HUES48 (cell line): Measurements from ENCODE around the gene INPP5A.

Experiments used
- H3K27ac ChIP-seq: one replicate; pipeline ENCODE4 v1.7.0; 2013; ENCODE audit warnings: low read depth, low read length, inconsistent platforms
- H3K27me3 ChIP-seq: 2 replicates; pipeline ENCODE4 v1.6.1; 2013; ENCODE audit warnings: mild to moderate bottlenecking, low read length; ENCODE audit not compliant: control insufficient read depth, insufficient read depth
- H3K36me3 ChIP-seq: 2 replicates; pipeline ENCODE4 v1.6.1; 2013; ENCODE audit warnings: low read length; ENCODE audit not compliant: control insufficient read depth, insufficient read depth
- H3K4me1 ChIP-seq: 2 replicates; pipeline ENCODE4 v1.6.1; 2013; ENCODE audit warnings: mild to moderate bottlenecking, low read length; ENCODE audit not compliant: control insufficient read depth, insufficient read depth
- H3K4me3 ChIP-seq: 2 replicates; pipeline ENCODE4 v1.5.1; 2013; ENCODE audit warnings: mild to moderate bottlenecking, low read depth, low read length
- H3K9ac ChIP-seq: 2 replicates; pipeline ENCODE4 v1.6.1; 2013; ENCODE audit warnings: mild to moderate bottlenecking, low read depth, low read length, moderate library complexity
- H3K9me3 ChIP-seq: 2 replicates; pipeline ENCODE4 v1.6.1; 2013; ENCODE audit warnings: low read length; ENCODE audit not compliant: control insufficient read depth, insufficient read depth

The INPP5A gene

DNA sequence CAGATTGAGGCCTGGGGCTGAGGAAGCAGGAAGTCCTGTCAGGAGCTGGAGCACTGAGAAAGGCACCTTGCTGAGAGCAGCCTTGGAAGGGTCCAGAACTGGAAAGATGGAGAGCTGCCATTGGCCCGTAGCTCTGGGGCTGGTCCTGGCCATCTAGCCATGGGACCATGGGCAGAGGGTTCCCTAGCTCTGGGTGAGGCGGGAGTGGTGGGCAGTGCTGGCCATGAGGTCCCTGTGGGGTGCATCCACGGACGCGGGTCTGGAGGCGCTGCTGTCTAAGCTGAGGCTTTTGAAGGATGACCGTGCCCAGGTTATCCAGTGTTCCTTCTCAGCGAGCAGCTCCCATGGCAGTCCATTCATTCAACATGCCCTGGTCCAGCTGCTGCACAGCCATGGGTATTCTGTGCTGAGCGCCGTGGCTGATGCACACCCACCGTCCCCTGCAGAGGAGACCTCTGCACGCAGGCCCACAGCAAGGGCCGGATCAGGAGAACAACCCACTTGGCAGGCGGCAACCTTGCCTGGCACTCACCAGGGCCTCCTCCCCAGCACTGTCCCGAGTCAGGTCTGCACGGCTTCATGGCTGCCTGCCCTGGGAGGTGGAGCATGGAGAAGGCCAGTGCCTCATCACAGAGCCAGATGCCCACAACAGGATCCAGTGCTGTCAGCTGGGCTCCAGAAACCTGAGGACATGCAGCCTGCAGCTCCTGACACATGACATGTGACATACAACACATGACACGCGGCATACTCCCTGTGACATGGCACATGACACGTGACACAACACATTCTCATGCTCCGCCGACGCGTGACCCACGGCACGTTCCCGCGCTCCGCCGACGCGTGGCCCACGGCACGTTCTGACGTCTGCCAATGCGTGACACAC lies 121.9 kb downstream of the INPP5A start:
- H3K4me3 ChIP-seq: no peak overlapping the region
- no peak overlapping the region for H3K27ac ChIP-seq
- H3K9ac ChIP-seq: no peak overlapping the region
- no peaks in the 10 kb centered on the region for H3K36me3 ChIP-seq
- no peaks in the 10 kb centered on the region for H3K4me1 ChIP-seq
- H3K9me3 ChIP-seq: no peaks in the 10 kb centered on the region
- H3K27me3 ChIP-seq: no peaks in the 10 kb centered on the region

DNA sequence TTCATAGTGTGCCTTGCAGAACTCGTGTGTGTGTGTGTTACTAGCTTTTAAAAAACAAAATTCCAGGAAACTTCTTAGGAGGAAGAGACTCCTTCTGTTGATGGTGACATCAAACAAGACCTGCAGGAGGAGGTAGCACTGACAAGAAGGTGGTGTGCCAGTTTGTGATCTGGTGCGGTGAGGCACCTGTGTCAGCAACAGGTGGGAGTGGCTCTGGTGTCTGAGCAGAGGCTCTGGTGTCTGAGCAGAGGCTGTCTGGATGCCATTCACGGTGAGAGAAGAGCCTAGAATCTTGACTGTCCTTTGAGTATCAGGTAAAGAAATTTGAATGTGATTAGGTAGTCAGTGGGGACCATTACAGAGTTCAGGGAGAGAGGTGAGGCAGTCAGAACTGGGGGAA lies 122.8 kb downstream of the INPP5A start:
- H3K9me3 ChIP-seq: no peaks in the 10 kb centered on the region
- H3K27ac ChIP-seq: no peak overlapping the region
- no peaks in the 10 kb centered on the region for H3K36me3 ChIP-seq
- H3K4me3 ChIP-seq: no peak overlapping the region
- no peaks in the 10 kb centered on the region for H3K27me3 ChIP-seq
- no peaks in the 10 kb centered on the region for H3K4me1 ChIP-seq
- H3K9ac ChIP-seq: no peak overlapping the region

DNA sequence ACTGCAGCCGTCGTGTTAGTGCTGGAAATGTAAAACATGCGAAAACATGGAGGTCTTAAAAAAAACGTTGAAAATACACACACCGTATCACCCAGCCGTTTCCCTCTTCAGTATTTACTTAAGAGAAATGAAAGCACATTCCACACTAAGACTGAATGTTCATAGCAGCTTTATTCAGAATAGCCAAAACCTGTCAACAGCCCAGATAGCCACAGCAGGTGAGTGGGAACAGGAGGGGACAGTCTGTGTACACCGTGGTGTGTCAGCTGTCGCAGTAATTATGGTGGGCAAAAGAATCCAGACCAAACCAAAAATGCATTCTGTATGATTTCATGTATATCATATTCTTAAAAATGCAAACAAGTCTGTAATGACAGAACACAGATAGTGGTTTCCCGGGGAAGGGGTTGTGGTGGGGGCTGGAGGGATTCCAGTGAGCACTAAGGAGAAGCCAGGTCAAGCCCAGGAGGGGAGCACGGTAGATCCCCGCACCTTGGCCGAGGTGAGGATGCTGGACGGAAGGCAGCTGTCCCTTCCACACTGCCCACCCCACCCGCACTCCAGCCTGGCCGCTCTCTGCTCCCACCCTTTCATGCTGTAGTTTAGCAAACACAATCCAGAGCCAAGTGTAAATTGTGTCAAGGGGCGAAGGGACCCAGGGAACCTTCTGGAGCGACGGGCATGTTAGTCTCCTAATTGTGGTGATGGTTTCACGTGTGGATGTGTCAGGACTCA lies 124.8 kb downstream of the INPP5A start:
- Histone ChIP-seq H3K27me3 (no peaks in the 10 kb centered on the region), H3K9me3 (no peaks in the 10 kb centered on the region), H3K36me3 (no peaks in the 10 kb centered on the region), H3K9ac (no peak overlapping the region), H3K4me1 (no peaks in the 10 kb centered on the region), H3K4me3 (no peak overlapping the region), H3K27ac (no peak overlapping the region)

DNA sequence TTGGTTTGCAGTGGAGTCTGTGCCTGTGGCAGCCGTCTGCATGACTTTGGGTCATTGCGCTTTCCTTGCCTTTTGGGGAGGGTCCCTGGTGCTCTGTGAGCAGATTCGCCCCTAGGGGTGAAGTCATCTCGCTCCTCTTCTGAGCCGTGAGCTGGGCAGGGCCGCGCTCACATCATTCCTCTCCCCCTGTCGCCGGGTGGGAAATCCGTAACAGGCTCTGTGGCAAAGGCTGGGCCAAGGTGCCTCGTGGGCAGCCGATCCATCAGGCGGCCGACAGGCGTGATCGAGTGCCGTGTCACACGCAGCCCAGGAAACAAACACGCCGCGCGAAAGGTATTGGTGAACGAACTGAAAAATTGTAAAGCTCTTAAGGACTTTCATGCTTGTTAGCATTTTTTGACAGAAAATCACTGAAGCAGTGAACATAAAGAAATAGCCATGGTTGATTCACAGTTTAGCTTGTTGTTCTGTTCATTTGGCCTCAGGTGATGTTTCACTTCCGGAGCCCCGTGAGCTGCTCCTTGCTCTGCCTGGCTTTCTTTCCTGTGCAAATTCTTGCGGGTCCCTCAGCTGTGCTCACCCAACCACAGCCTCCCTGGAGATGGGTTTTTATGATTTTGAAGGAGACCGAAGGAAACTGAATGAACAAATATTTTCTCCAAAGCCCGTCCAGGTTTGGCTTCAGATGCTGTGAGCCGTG lies 126.2 kb downstream of the INPP5A start:
- H3K9me3 ChIP-seq: no peaks in the 10 kb centered on the region
- no peak overlapping the region for H3K4me3 ChIP-seq
- H3K27me3 ChIP-seq: no peaks in the 10 kb centered on the region
- H3K4me1 ChIP-seq: no peaks in the 10 kb centered on the region
- no peak overlapping the region for H3K27ac ChIP-seq
- H3K36me3 ChIP-seq: no peaks in the 10 kb centered on the region
- H3K9ac ChIP-seq: no peak overlapping the region

DNA sequence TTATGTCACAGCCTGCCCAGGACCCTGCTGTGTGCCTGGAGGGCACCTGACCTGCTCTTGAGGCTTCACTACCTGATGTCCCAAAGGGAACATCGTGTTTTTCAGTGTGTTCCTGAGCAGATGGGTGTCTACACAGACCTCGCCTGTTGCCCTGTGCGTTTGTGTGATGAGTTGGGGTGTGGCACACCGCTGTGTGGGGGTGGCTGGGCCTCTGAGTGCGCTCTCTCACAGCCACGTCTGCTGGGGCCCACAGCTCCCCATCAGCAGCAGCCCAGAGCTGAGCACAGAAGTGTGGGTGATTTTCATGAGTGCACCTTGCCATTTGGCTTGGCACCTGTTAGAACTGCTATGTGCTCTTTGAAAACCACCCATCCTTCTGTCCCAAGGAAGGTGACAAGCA lies 126.8 kb downstream of the INPP5A start:
- no peak overlapping the region for H3K4me3 ChIP-seq
- no peak overlapping the region for H3K9ac ChIP-seq
- H3K27ac ChIP-seq: no peak overlapping the region

DNA sequence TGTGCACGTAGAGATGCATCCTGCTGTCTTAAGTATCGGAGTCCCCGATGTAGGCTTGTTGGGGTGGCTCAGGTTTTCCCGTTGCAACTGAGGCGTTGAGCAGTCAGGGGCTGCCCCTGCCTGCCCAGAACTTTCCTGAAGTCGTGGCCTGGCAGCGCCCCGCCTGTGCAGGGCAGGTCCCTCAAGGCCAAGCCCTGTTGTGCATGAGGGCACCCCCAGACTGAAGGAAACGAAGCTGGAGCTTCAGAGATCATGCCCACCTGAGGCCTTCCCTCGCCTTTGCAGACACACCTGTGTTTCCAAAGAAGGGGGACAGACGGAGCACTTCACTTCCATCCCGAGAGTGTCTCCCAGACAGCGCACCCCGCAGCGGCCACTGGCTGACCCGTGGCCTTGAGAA lies 127.3 kb downstream of the INPP5A start:
- Histone ChIP-seq H3K4me3 (no peak overlapping the region), H3K4me1 (no peaks in the 10 kb centered on the region), H3K9ac (no peak overlapping the region), H3K27ac (no peak overlapping the region), H3K27me3 (no peaks in the 10 kb centered on the region), H3K36me3 (no peaks in the 10 kb centered on the region), H3K9me3 (no peaks in the 10 kb centered on the region)

More for the DNA sequence above, 126.8 kb downstream of the INPP5A start:
- Histone ChIP-seq H3K36me3 (no peaks in the 10 kb centered on the region), H3K9me3 (no peaks in the 10 kb centered on the region), H3K27me3 (no peaks in the 10 kb centered on the region), H3K4me1 (no peaks in the 10 kb centered on the region)

DNA sequence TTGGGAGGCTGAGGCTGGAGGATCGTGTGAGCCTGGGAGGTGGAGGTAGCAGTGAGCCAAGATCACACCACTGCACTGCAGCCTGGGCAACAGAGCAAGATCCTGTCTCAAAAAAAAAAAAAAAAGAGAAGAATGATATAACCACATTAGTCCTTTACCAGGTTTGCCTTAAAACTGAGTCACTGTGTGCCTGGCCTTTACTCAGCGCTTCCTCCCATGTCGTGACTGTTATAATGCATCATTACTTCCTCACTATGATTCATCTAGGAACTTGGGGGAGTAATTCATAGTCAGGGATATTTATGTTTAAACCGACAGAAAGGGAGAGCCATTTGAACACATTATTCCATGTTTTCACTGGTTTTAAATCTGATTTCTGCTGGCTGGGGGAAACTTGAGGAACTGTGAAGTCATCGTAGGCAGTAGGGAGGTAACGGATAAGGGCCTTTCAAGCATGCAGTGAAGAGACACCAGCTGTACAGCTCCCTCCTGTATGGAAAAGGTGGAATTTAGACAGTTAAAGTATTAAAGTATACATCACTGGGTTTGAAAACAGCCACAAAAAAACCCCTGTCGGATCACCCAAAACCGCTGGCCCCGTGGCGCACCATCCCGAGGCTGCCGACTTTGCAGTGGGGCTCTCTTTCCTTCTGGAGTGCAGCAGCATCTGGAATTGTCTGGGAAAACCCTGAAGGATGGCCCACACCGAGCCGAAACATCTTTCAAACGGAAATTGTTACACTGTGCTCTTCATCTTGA lies 128.5 kb downstream of the INPP5A start:
- Histone ChIP-seq H3K27ac (no peak overlapping the region), H3K9ac (no peak overlapping the region), H3K27me3 (no peaks in the 10 kb centered on the region), H3K4me1 (no peaks in the 10 kb centered on the region), H3K9me3 (no peaks in the 10 kb centered on the region), H3K36me3 (no peaks in the 10 kb centered on the region), H3K4me3 (no peak overlapping the region)

DNA sequence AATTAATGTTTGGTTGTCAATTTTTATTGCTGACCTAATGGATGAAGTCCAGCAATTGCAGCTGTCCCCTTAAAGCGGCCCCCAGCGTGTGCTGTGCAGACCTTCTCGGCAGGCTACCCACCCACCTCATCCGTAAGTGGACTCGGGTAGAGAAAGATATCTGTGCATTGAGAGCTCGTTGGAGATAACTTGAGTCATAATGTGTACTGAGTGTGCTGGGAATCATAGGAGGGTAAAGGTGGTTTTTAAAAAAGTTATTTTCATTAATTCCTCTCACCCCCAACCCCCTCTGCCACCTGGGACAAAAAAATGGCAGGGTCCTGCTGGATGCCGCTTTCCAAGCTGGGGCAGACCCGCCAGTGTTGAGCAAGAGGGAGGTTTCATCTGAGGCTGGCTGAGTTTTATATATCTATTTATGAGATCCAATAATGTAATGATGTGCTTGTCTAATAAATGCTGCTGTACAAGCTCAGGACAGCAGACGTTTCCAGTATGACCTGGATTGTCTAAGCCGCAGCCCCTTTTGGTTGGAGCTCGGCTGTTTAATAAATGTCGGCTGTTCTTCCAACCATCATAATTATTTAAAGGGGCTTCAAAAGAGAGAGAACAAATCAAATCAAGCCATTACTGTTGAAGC lies 129.2 kb downstream of the INPP5A start:
- no peak overlapping the region for H3K27ac ChIP-seq
- H3K27me3 ChIP-seq: no peaks in the 10 kb centered on the region
- H3K9ac ChIP-seq: no peak overlapping the region

DNA sequence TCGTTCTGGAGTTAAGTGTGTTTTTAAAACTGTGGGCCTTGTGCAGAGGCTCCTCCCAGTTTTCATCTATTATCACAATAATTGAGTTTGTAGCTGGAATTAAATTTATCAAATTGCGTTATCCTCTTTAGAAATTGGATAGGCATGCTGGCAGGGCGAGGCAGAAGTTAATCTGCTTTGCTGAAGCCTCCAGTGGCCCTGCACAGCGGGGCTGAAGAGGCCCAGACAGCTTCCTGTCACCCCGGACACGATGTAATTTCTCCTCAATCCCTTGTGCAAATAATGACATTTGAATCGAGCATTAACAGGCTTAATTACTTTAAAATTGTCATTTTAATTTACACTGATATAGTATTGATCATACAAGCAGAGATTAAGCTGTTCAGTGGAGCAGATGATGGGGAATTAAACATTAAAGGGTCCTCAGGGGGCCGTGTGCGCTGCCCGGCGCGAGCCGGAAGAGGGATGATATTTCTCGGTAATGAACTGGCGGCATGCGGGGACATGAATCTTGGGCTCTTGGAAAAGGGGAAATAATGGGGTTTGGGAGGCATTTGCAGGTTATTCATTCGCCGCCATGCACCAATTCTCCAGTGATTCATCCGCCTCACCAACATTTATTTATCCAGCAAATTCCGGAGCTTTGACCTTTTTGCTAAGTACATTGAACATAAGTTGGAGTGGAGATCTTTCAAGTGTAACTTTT lies 129.9 kb downstream of the INPP5A start:
- Histone ChIP-seq H3K4me3 (no peak overlapping the region), H3K27me3 (no peaks in the 10 kb centered on the region), H3K9me3 (no peaks in the 10 kb centered on the region), H3K9ac (no peak overlapping the region), H3K4me1 (no peaks in the 10 kb centered on the region), H3K27ac (no peak overlapping the region), H3K36me3 (no peaks in the 10 kb centered on the region)

More for the DNA sequence above, 129.2 kb downstream of the INPP5A start:
- Histone ChIP-seq H3K4me1 (no peaks in the 10 kb centered on the region), H3K9me3 (no peaks in the 10 kb centered on the region), H3K4me3 (no peak overlapping the region), H3K36me3 (no peaks in the 10 kb centered on the region)

DNA sequence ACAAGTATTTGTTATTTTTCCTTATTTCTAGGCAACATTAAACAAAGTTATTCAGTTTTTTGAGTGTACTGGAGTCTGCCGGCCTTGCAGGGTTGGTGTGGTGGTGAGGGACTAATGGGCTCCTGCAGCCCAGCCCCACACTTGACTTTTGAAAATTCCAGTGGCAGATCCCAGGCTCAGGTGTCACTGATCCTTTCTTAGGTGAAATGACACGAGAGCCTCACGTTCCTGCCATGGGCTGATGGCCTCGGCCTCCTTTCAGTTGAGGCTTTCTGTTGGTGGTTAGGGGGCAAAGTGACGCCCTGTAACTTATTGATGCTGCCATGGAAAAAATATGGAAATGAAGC lies 130.4 kb downstream of the INPP5A start:
- Histone ChIP-seq H3K27ac (no peak overlapping the region), H3K36me3 (no peaks in the 10 kb centered on the region), H3K4me1 (no peaks in the 10 kb centered on the region), H3K9me3 (no peaks in the 10 kb centered on the region), H3K27me3 (no peaks in the 10 kb centered on the region), H3K4me3 (no peak overlapping the region), H3K9ac (no peak overlapping the region)
